ENCODE results near the gene PARD3. TPM values are rescaled to one million over a fixed set of nuclear protein-coding genes. Genes with fewer than 3 reads are reported as not detected.

PARD3 gene
- total and polyA plus RNA-seq, 2 donors (not counting 3 experiments of a cell fraction or from before 2014, with no cell fraction given), result 7.3 to 24.1 TPM

DNA sequence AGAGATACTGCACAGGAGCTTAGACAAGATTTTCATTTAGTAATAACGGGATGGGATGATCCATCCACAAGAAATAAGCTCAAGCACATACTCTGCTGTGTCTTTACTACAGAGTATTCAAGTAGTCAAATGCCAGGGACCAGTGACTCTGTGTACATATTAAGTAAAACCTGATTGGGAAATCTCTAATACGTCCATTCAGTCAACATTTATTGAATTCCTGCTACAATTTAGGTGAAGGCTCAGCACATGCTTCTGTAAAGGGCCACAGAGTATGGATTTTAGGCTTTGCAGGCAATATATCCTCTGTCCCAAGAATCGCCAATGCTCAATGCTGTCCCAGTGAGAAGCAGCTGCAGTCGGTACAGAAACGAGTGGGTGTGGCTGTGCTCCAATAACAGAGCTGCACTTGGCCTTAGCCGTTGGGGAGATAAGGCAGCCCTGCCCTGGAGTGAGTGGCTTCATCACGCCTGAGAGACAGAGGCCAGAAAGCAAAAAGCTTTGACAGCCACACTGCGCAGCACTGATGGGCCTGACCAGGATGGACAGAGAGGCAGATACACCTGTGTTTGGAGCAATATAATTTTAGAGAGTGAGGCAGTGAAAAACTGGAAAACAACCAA lies 186.8 kb downstream of the PARD3 start:
- Histone ChIP-seq H3K27me3 (ENCODE audit: control insufficient read depth in 2 of 2, insufficient read depth in 2 of 2, low read length in 2 of 2) (no peaks in the 10 kb centered on the region), H3K9ac (replicated peaks; ENCODE audit: extremely low read depth, insufficient read depth, low read length) (no peak overlapping the region), H3K9me3 (replicated peaks; ENCODE audit: control insufficient read depth, insufficient read depth, low read length) (no peaks in the 10 kb centered on the region), H3K27ac (ENCODE audit: insufficient read depth, low read depth, low read length) (no peak overlapping the region), H3K36me3 (ENCODE audit: control insufficient read depth in 2 of 2, extremely low read depth in 1 of 2, insufficient read depth in 2 of 2, low read length in 2 of 2) (no peaks in the 10 kb centered on the region), H3K4me3 (replicated peaks in 1 of 3; ENCODE audit: insufficient read depth in 1 of 3, low read depth in 1 of 3, low read length in 3 of 3) (no peak overlapping the region), H3K9me1 (replicated peaks; ENCODE audit: control insufficient read depth, extremely low read depth, insufficient read depth, low read length) (no peaks in the 10 kb centered on the region), H2AFZ (ENCODE audit: low read depth, low read length) (no peak overlapping the region), H4K20me1 (replicated peaks; ENCODE audit: control insufficient read depth, extremely low read depth, insufficient read depth, low read length) (no peaks in the 10 kb centered on the region), H3K4me2 (ENCODE audit: insufficient read depth, low read length) (no peak overlapping the region), H3K79me2 (ENCODE audit: control insufficient read depth, insufficient read depth, low read length) (no peaks in the 10 kb centered on the region), H3K4me1 (ENCODE audit: control insufficient read depth, extremely low read depth, insufficient read depth, low read length) (no peaks in the 10 kb centered on the region)
- DNase-seq (ENCODE audit: low read depth, low spot score) (no peak), FAIRE-seq (no peak)
- intact Hi-C loops (cut with micrococcal nuclease), result no loop called here
- no TSS peak for BruUV-seq (replicated peaks)
- ChIA-PET POLR2A (interaction anchor here (0.7 kb wide), 1 partner anchor 407 kb away, joined by 3 read pairs; no protein-coding TSS in a partner anchor), CTCF (interaction anchor here (1.0 kb wide), 1 partner anchor 46 kb away, joined by 3 read pairs; no protein-coding TSS in a partner anchor)
- TF ChIP-seq, protein P1, sequence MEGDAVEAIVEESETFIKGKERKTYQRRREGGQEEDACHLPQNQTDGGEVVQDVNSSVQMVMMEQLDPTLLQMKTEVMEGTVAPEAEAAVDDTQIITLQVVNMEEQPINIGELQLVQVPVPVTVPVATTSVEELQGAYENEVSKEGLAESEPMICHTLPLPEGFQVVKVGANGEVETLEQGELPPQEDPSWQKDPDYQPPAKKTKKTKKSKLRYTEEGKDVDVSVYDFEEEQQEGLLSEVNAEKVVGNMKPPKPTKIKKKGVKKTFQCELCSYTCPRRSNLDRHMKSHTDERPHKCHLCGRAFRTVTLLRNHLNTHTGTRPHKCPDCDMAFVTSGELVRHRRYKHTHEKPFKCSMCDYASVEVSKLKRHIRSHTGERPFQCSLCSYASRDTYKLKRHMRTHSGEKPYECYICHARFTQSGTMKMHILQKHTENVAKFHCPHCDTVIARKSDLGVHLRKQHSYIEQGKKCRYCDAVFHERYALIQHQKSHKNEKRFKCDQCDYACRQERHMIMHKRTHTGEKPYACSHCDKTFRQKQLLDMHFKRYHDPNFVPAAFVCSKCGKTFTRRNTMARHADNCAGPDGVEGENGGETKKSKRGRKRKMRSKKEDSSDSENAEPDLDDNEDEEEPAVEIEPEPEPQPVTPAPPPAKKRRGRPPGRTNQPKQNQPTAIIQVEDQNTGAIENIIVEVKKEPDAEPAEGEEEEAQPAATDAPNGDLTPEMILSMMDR (IDR thresholded peaks at IDR 0.05; ENCODE audit: extremely low read depth in 1 of 2, insufficient read depth in 1 of 2, low read depth in 1 of 2, low read length in 2 of 2), result no peak
- TF ChIP-seq, protein P2, sequence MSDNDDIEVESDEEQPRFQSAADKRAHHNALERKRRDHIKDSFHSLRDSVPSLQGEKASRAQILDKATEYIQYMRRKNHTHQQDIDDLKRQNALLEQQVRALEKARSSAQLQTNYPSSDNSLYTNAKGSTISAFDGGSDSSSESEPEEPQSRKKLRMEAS (IDR thresholded peaks at IDR 0.05; ENCODE audit: insufficient read depth, insufficient read length), result no peak
- TF ChIP-seq FOS (IDR thresholded peaks at IDR 0.05; ENCODE audit: borderline replicate concordance, insufficient read depth, low read length) (no peak), POLR2A (IDR thresholded peaks at IDR 0.05; ENCODE audit: low read depth, low read length) (no peak), JUN (IDR thresholded peaks at IDR 0.05; ENCODE audit: borderline replicate concordance, insufficient read depth, insufficient read length, low read depth) (no peak), GATA2 (IDR thresholded peaks at IDR 0.05; ENCODE audit: insufficient read depth, insufficient read length, low read depth, low read length) (no peak), EZH2 (IDR thresholded peaks at IDR 0.05; ENCODE audit: borderline replicate concordance, low read depth, low read length, severe bottlenecking) (no peak), MYC (IDR thresholded peaks at IDR 0.05; ENCODE audit: low read depth, low read length) (no peak), POLR2AphosphoS5 (IDR thresholded peaks at IDR 0.05; ENCODE audit: insufficient read depth, low read depth, low read length) (no peak)
- dilution Hi-C loops (cut with MboI; ENCODE audit: extremely low pct_ligation_motif_present, low sequenced_read_pairs), result no loop called here
